Vagina (tissue), 2 donors: ENCODE results near the gene ALKAL2. TPM values are rescaled to one million over a fixed set of nuclear protein-coding genes. Genes with fewer than 3 reads are reported as not detected.

ENCODE experiments used
- DNase-seq, 2 donors: peaks; one replicate each; pipeline ENCODE4 v3.0.0-alpha.2; 2017; ENCODE audit errors: extremely low spot score in 2 of 2
- H3K27ac ChIP-seq: fragments of 200-600 bp; sonication (generic); one replicate; pipeline ENCODE4 v1.5.1; 2019
- H3K27me3 ChIP-seq: fragments of 200-600 bp; sonication (generic); one replicate; pipeline ENCODE4 v1.5.1; 2019
- H3K36me3 ChIP-seq, 2 donors: fragments of 200-600 bp; sonication (generic); one replicate each; pipeline ENCODE4 v1.5.1; 2017 to 2019
- H3K4me1 ChIP-seq: fragments of 200-600 bp; sonication (generic); one replicate; pipeline ENCODE4 v1.5.1; 2019
- H3K4me3 ChIP-seq, 2 donors: fragments of 200-600 bp; sonication (generic); 1 replicate in 1 of 2; 2 replicates in 1 of 2; pipeline ENCODE4 v1.5.1; 2016 to 2019
- H3K9me3 ChIP-seq: fragments of 200-600 bp; sonication (generic); one replicate; pipeline ENCODE4 v1.5.1; 2019
- CTCF ChIP-seq, 3 experiments: fragments of 450-650 bp in 2 of 3; fragments of 200-600 bp in 1 of 3; sonication (generic) in 1 of 3; IDR thresholded peaks; one replicate each; pipeline ENCODE4 v1.5.1; 2017 to 2019; ENCODE audit warnings: antibody characterized with exemption in 3 of 3, mild to moderate bottlenecking in 2 of 3, moderate library complexity in 2 of 3
- POLR2A ChIP-seq, 2 donors: fragments of 450-650 bp; IDR thresholded peaks; one replicate each; pipeline ENCODE4 v1.6.1; 2017; ENCODE audit warnings: antibody characterized with exemption in 2 of 2, mild to moderate bottlenecking in 2 of 2, moderate library complexity in 2 of 2
- POLR2AphosphoS5 ChIP-seq, 2 donors: sonication (generic); formaldehyde crosslinking; IDR thresholded peaks; one replicate each; pipeline ENCODE4 v1.9.0; 2017; ENCODE audit warnings: antibody characterized with exemption in 2 of 2, mild to moderate bottlenecking in 2 of 2, low read depth in 1 of 2; ENCODE audit not compliant: insufficient read depth in 1 of 2
- intact Hi-C: fragments of 100-400 bp; cut with DNase I; formaldehyde crosslinking; loops from one replicate; pipeline ENCODE4 v1.15.1; 2023
- total RNA-seq: library from RNA; depleted of rRNA; stranded (reverse); fragments of >200 nt; gene quantifications from one replicate; pipeline ENCODE4 v1.2.3, GENCODE V29; 2016

Gene ALKAL2
- total RNA-seq, 1 donor from 2014 or later, result 17.4 TPM

- no peak for DNase-seq
- Histone ChIP-seq H3K4me1 (no peaks in the 10 kb centered on the region), H3K4me3 (no peak overlapping the region), H3K36me3 (peaks cover 2 to 68% of the 10 kb centered on the region in 2 donors), H3K9me3 (no peaks in the 10 kb centered on the region), H3K27me3 (no peaks in the 10 kb centered on the region), H3K27ac (no peak overlapping the region)
- intact Hi-C loops, result no loop called here
- TF ChIP-seq POLR2AphosphoS5 (IDR thresholded peaks at IDR 0.05; ENCODE audit: insufficient read depth in 1 of 2, low read depth in 1 of 2), result no peak
- TF ChIP-seq POLR2A (IDR thresholded peaks at IDR 0.05), result no peak
- TF ChIP-seq CTCF (IDR thresholded peaks at IDR 0.05), result no peak
Observed at GRCh38 chr2:279366-279765, 8.5 kb downstream of the ALKAL2 start.

- Histone ChIP-seq H3K9me3 (no peaks in the 10 kb centered on the region), H3K4me1 (no peaks in the 10 kb centered on the region), H3K36me3 (peaks cover 2 to 73% of the 10 kb centered on the region in 2 donors), H3K4me3 (no peak overlapping the region), H3K27me3 (no peaks in the 10 kb centered on the region), H3K27ac (no peak overlapping the region)
- intact Hi-C loops, result no loop called here
- DNase-seq, result no peak
- TF ChIP-seq CTCF (IDR thresholded peaks at IDR 0.05) (no peak), POLR2AphosphoS5 (IDR thresholded peaks at IDR 0.05; ENCODE audit: insufficient read depth in 1 of 2, low read depth in 1 of 2) (no peak), POLR2A (IDR thresholded peaks at IDR 0.05) (no peak)
Observed at GRCh38 chr2:278927-279320, 9.0 kb downstream of the ALKAL2 start.

- no peak overlapping the region for H3K27ac ChIP-seq
- no peak overlapping the region for H3K4me3 ChIP-seq
- peak in 1 of 2 donors; percentile 5 for DNase-seq
- intact Hi-C loops, result no loop called here
- TF ChIP-seq POLR2A (IDR thresholded peaks at IDR 0.05) (no peak), POLR2AphosphoS5 (IDR thresholded peaks at IDR 0.05; ENCODE audit: insufficient read depth in 1 of 2, low read depth in 1 of 2) (no peak)
- H3K4me1 ChIP-seq, result no peaks in the 10 kb centered on the region
- no peaks in the 10 kb centered on the region for H3K9me3 ChIP-seq
- no peaks in the 10 kb centered on the region for H3K27me3 ChIP-seq
- peaks cover 2 to 78% of the 10 kb centered on the region in 2 donors for H3K36me3 ChIP-seq
Observed at GRCh38 chr2:278312-278926, 9.5 kb downstream of the ALKAL2 start.

- intact Hi-C loops, result no loop called here
- DNase-seq, result no peak
- Histone ChIP-seq H3K4me3 (no peak overlapping the region), H3K27me3 (no peaks in the 10 kb centered on the region), H3K36me3 (peaks cover 2 to 64% of the 10 kb centered on the region in 2 donors), H3K9me3 (no peaks in the 10 kb centered on the region), H3K4me1 (no peaks in the 10 kb centered on the region), H3K27ac (no peak overlapping the region)
- TF ChIP-seq CTCF (IDR thresholded peaks at IDR 0.05) (no peak), POLR2AphosphoS5 (IDR thresholded peaks at IDR 0.05; ENCODE audit: insufficient read depth in 1 of 2, low read depth in 1 of 2) (no peak), POLR2A (IDR thresholded peaks at IDR 0.05) (no peak)
Observed at GRCh38 chr2:275466-275865, 12.4 kb downstream of the ALKAL2 start.

- Histone ChIP-seq H3K36me3 (peaks cover 2 to 63% of the 10 kb centered on the region in 2 donors), H3K4me1 (peaks cover 9% of the 10 kb centered on the region), H3K4me3 (no peak overlapping the region), H3K9me3 (no peaks in the 10 kb centered on the region), H3K27me3 (no peaks in the 10 kb centered on the region), H3K27ac (no peak overlapping the region)
- no peak for TF ChIP-seq CTCF (IDR thresholded peaks at IDR 0.05)
- TF ChIP-seq POLR2AphosphoS5 (IDR thresholded peaks at IDR 0.05; ENCODE audit: insufficient read depth in 1 of 2, low read depth in 1 of 2), result no peak
- TF ChIP-seq POLR2A (IDR thresholded peaks at IDR 0.05), result no peak
- intact Hi-C loops, result no loop called here
- DNase-seq, result no peak
Observed at GRCh38 chr2:274503-274902, 13.4 kb downstream of the ALKAL2 start.
